NOMO-1 treated with dmso at 0.1 percent for 144 hours (cell line): ENCODE results near the gene HYAL3.
"Not testable (repeated sequence)": the region's sequence is repeated elsewhere in the genome, so short reads cannot be mapped to it uniquely, and the experiment has no call there.

ENCODE experiments used
- DNase-seq: peaks from one replicate; lab custom pipeline; 2025; ENCODE audit not compliant: unreplicated experiment; lab: John Stamatoyannopoulos, UW

The HYAL3 gene

GRCh38 chr3:50259432-50260026 lies 39.7 kb downstream of the HYAL3 start:
- DNase-seq = no peak

GRCh38 chr3:50258979-50259378 lies 40.2 kb downstream of the HYAL3 start:
- DNase-seq = no peak

- no peak for DNase-seq
Measured at GRCh38 chr3:50258029-50258680, 41.0 kb downstream of the HYAL3 start.

- DNase-seq = no peak
Measured at GRCh38 chr3:50256978-50257890, 42.0 kb downstream of the HYAL3 start.

- DNase-seq = no peak
Measured at GRCh38 chr3:50255251-50255615, 44.0 kb downstream of the HYAL3 start.

- DNase-seq = no peak
Measured at GRCh38 chr3:50254577-50255250, 44.5 kb downstream of the HYAL3 start.

GRCh38 chr3:50251220-50251619 lies 48.0 kb downstream of the HYAL3 start:
- no peak for DNase-seq

- no peak for DNase-seq
Measured at GRCh38 chr3:50250514-50250913, 48.7 kb downstream of the HYAL3 start.

- DNase-seq = no peak
Measured at GRCh38 chr3:50249457-50249856, 49.7 kb downstream of the HYAL3 start.

GRCh38 chr3:50248387-50248786 lies 50.8 kb downstream of the HYAL3 start:
- no peak for DNase-seq

GRCh38 chr3:50246517-50246954 lies 52.7 kb downstream of the HYAL3 start:
- DNase-seq = no peak

- peak; percentile 66 for DNase-seq
Measured at GRCh38 chr3:50245831-50246516, 53.2 kb downstream of the HYAL3 start.

- DNase-seq = no peak
Measured at GRCh38 chr3:50245251-50245745, 53.9 kb downstream of the HYAL3 start.

- DNase-seq = not testable (repeated sequence)
Measured at GRCh38 chr3:50244813-50245212, 54.4 kb downstream of the HYAL3 start.

GRCh38 chr3:50243543-50243895 lies 55.7 kb downstream of the HYAL3 start:
- DNase-seq = no peak

GRCh38 chr3:50242851-50243542 lies 56.2 kb downstream of the HYAL3 start:
- DNase-seq = peak; percentile 91
